Activated naive CD4-positive, alpha-beta T cell treated with anti-CD3 and anti-CD28 coated beads, Interleukin-2, amount 50 U/mL, for 24 hours (primary cell): ENCODE results near the gene SRSF2.
"Not testable (repeated sequence)": the region's sequence is repeated elsewhere in the genome, so short reads cannot be mapped to it uniquely, and the experiment has no call there.

Source experiments
- H3K27ac Mint-ChIP-seq: one replicate; pipeline ENCODE4 v1.8.0; 2021; ENCODE audit warnings: mild to moderate bottlenecking, mixed read lengths
- H3K27me3 Mint-ChIP-seq: one replicate; pipeline ENCODE4 v1.8.0; 2021; ENCODE audit warnings: mixed read lengths
- H3K36me3 Mint-ChIP-seq: one replicate; pipeline ENCODE4 v1.8.0; 2021; ENCODE audit warnings: mixed read lengths
- H3K4me1 Mint-ChIP-seq: one replicate; pipeline ENCODE4 v1.8.0; 2021; ENCODE audit warnings: mixed read lengths
- H3K4me3 Mint-ChIP-seq: one replicate; pipeline ENCODE4 v1.8.0; 2021; ENCODE audit warnings: mild to moderate bottlenecking, mixed read lengths
- H3K9me3 Mint-ChIP-seq: one replicate; pipeline ENCODE4 v1.8.0; 2021; ENCODE audit warnings: mixed read lengths

Gene SRSF2

GRCh38 chr17:76731800-76732733 is 5.1 kb downstream of the SRSF2 start:
- H3K4me1 Mint-ChIP-seq = peaks cover 53% of the 10 kb centered on the region
- H3K27me3 Mint-ChIP-seq, H3K9me3 Mint-ChIP-seq: not testable (repeated sequence)
- peak overlapping the region; percentile 99 for H3K4me3 Mint-ChIP-seq
- H3K27ac Mint-ChIP-seq = peak overlapping the region; percentile 55
- peaks cover 41% of the 10 kb centered on the region for H3K36me3 Mint-ChIP-seq

- peaks cover 17% of the 10 kb centered on the region for H3K36me3 Mint-ChIP-seq
- peaks cover 53% of the 10 kb centered on the region for H3K4me1 Mint-ChIP-seq
- H3K27ac Mint-ChIP-seq = peak overlapping the region; percentile 97
- H3K9me3 Mint-ChIP-seq = no peaks in the 10 kb centered on the region
- peak overlapping the region; percentile 99 for H3K4me3 Mint-ChIP-seq
- H3K27me3 Mint-ChIP-seq = no peaks in the 10 kb centered on the region
These were observed 9.2 kb downstream of the SRSF2 start for GRCh38 chr17:76727745-76728456.

GRCh38 chr17:76726776-76727718 is 10.1 kb downstream of the SRSF2 start, which contains the start of gene METTL23:
TSS of gene METTL23 (plus strand) at chr17:76726839. CDS start at chr17:76729711, 2,872 bp downstream.
- Mint-ChIP-seq H3K4me1 (peaks cover 51% of the 10 kb centered on the region), H3K36me3 (peaks cover 17% of the 10 kb centered on the region), H3K27ac (peak within 1 kb of the TSS; percentile 97), H3K4me3 (peak within 1 kb of the TSS; percentile 99), H3K27me3 (no peaks in the 10 kb centered on the region), H3K9me3 (no peaks in the 10 kb centered on the region)

GRCh38 chr17:76726231-76726775 is 10.8 kb downstream of the SRSF2 start, which contains the start of gene JMJD6:
TSS of gene JMJD6 (minus strand) at chr17:76726606. CDS start at chr17:76726475, 131 bp downstream.
- Mint-ChIP-seq H3K27me3 (no peaks in the 10 kb centered on the region), H3K4me3 (peak within 1 kb of the TSS; percentile 99), H3K9me3 (no peaks in the 10 kb centered on the region), H3K4me1 (peaks cover 51% of the 10 kb centered on the region), H3K36me3 (peaks cover 21% of the 10 kb centered on the region), H3K27ac (peak within 1 kb of the TSS; percentile 97)

GRCh38 chr17:76725580-76726230 is 11.4 kb downstream of the SRSF2 start:
- peak overlapping the region; percentile 88 for H3K27ac Mint-ChIP-seq

GRCh38 chr17:76723812-76724211 is 13.3 kb downstream of the SRSF2 start:
- H3K4me3 Mint-ChIP-seq = peak overlapping the region; percentile 23
- H3K36me3 Mint-ChIP-seq = peaks cover 20% of the 10 kb centered on the region
- no peaks in the 10 kb centered on the region for H3K27me3 Mint-ChIP-seq
- H3K4me1 Mint-ChIP-seq = peaks cover 44% of the 10 kb centered on the region
- no peak overlapping the region for H3K27ac Mint-ChIP-seq
- no peaks in the 10 kb centered on the region for H3K9me3 Mint-ChIP-seq

More at GRCh38 chr17:76725580-76726230, 11.4 kb downstream of the SRSF2 start:
- Mint-ChIP-seq H3K9me3 (no peaks in the 10 kb centered on the region), H3K4me3 (peak overlapping the region; percentile 99), H3K27me3 (no peaks in the 10 kb centered on the region), H3K4me1 (peaks cover 52% of the 10 kb centered on the region), H3K36me3 (peaks cover 21% of the 10 kb centered on the region)

GRCh38 chr17:76722977-76723376 is 14.2 kb downstream of the SRSF2 start:
- not testable (repeated sequence) for H3K4me3 Mint-ChIP-seq, H3K27ac Mint-ChIP-seq, H3K27me3 Mint-ChIP-seq, H3K9me3 Mint-ChIP-seq
- peaks cover 23% of the 10 kb centered on the region for H3K36me3 Mint-ChIP-seq
- H3K4me1 Mint-ChIP-seq = peaks cover 39% of the 10 kb centered on the region

- no peaks in the 10 kb centered on the region for H3K9me3 Mint-ChIP-seq
- H3K4me1 Mint-ChIP-seq = peaks cover 34% of the 10 kb centered on the region
- no peaks in the 10 kb centered on the region for H3K27me3 Mint-ChIP-seq
- H3K4me3 Mint-ChIP-seq = no peak overlapping the region
- H3K27ac Mint-ChIP-seq = peak overlapping the region; percentile 17
- H3K36me3 Mint-ChIP-seq = peaks cover 20% of the 10 kb centered on the region
These were observed 14.9 kb downstream of the SRSF2 start for GRCh38 chr17:76722279-76722678.

- no peaks in the 10 kb centered on the region for H3K9me3 Mint-ChIP-seq
- peaks cover 20% of the 10 kb centered on the region for H3K36me3 Mint-ChIP-seq
- peaks cover 34% of the 10 kb centered on the region for H3K4me1 Mint-ChIP-seq
- H3K4me3 Mint-ChIP-seq = no peak overlapping the region
- H3K27me3 Mint-ChIP-seq = no peaks in the 10 kb centered on the region
- no peak overlapping the region for H3K27ac Mint-ChIP-seq
These were observed 15.7 kb downstream of the SRSF2 start for GRCh38 chr17:76721463-76721862.

- no peaks in the 10 kb centered on the region for H3K27me3 Mint-ChIP-seq
- no peaks in the 10 kb centered on the region for H3K9me3 Mint-ChIP-seq
- H3K4me1 Mint-ChIP-seq = peaks cover 40% of the 10 kb centered on the region
- H3K27ac Mint-ChIP-seq = no peak overlapping the region
- peaks cover 20% of the 10 kb centered on the region for H3K36me3 Mint-ChIP-seq
- H3K4me3 Mint-ChIP-seq = no peak overlapping the region
These were observed 16.2 kb downstream of the SRSF2 start for GRCh38 chr17:76720941-76721340.

- Mint-ChIP-seq H3K27ac (no peak overlapping the region), H3K36me3 (peaks cover 18% of the 10 kb centered on the region), H3K4me3 (no peak overlapping the region), H3K27me3 (no peaks in the 10 kb centered on the region), H3K4me1 (peaks cover 41% of the 10 kb centered on the region), H3K9me3 (no peaks in the 10 kb centered on the region)
These were observed 16.9 kb downstream of the SRSF2 start for GRCh38 chr17:76720211-76720610.

- H3K9me3 Mint-ChIP-seq = no peaks in the 10 kb centered on the region
- no peaks in the 10 kb centered on the region for H3K27me3 Mint-ChIP-seq
- peaks cover 19% of the 10 kb centered on the region for H3K36me3 Mint-ChIP-seq
- no peak overlapping the region for H3K27ac Mint-ChIP-seq
- peaks cover 44% of the 10 kb centered on the region for H3K4me1 Mint-ChIP-seq
- H3K4me3 Mint-ChIP-seq = no peak overlapping the region
These were observed 18.6 kb downstream of the SRSF2 start for GRCh38 chr17:76718516-76718915.

- peaks cover 14% of the 10 kb centered on the region for H3K36me3 Mint-ChIP-seq
- H3K4me1 Mint-ChIP-seq = peaks cover 47% of the 10 kb centered on the region
- H3K27ac Mint-ChIP-seq = no peak overlapping the region
- no peaks in the 10 kb centered on the region for H3K9me3 Mint-ChIP-seq
- no peaks in the 10 kb centered on the region for H3K27me3 Mint-ChIP-seq
- no peak overlapping the region for H3K4me3 Mint-ChIP-seq
These were observed 20.3 kb downstream of the SRSF2 start for GRCh38 chr17:76716839-76717215.

GRCh38 chr17:76716146-76716838 is 20.8 kb downstream of the SRSF2 start:
- peak overlapping the region; percentile 88 for H3K27ac Mint-ChIP-seq
- peaks cover 45% of the 10 kb centered on the region for H3K4me1 Mint-ChIP-seq
- peaks cover 10% of the 10 kb centered on the region for H3K36me3 Mint-ChIP-seq
- no peak overlapping the region for H3K4me3 Mint-ChIP-seq
- no peaks in the 10 kb centered on the region for H3K27me3 Mint-ChIP-seq
- no peaks in the 10 kb centered on the region for H3K9me3 Mint-ChIP-seq
